KOPT-K1 (cell line): ENCODE measurements around the gene CAPZA2.
A peak's percentile ranks its signal among the peaks of the same experiment; 100 is the strongest.

ENCODE experiments used
- H3K27ac ChIP-seq: fragments of 200-600 bp; sonication (generic); 2 replicates; pipeline ENCODE4 v1.5.1; 2016; ENCODE audit warnings: antibody characterized with exemption, mild to moderate bottlenecking, low read depth, low read length; ENCODE audit not compliant: poor library complexity, severe bottlenecking
- H3K36me3 ChIP-seq: fragments of 200-600 bp; sonication (generic); 2 replicates; pipeline ENCODE4 v1.5.1; 2017; ENCODE audit warnings: antibody characterized with exemption, mild to moderate bottlenecking, low read length, moderate library complexity; ENCODE audit not compliant: insufficient read depth
- H3K9me3 ChIP-seq: fragments of 200-600 bp; sonication (generic); 2 replicates; pipeline ENCODE4 v1.5.1; 2017; ENCODE audit warnings: antibody characterized with exemption, low read length, mild to moderate bottlenecking; ENCODE audit not compliant: insufficient read depth, poor library complexity, severe bottlenecking

The CAPZA2 gene

DNA sequence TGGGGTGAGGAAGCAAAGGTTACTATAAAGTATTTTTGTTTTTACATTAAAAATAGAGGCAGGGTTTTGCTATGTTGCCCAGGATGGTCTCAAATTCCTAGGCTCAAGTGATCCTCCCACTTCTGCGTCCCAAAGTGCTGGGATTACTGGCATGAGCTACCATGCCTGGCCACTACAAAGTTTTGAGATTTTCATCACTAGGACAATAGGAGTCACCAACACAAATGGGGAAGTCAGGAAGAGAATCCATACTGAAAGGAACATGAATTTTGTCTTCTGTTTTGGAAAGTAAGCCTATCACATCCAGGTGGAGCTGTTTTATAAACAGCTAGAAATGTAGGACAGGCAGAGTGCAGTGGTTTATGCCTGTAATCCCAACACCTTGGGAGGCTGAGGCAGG is 20.0 kb upstream of the CAPZA2 start:
- Histone ChIP-seq H3K36me3 (no peaks in the 10 kb centered on the region), H3K9me3 (no peaks in the 10 kb centered on the region), H3K27ac (no peak overlapping the region)

- no peaks in the 10 kb centered on the region for H3K9me3 ChIP-seq
- H3K27ac ChIP-seq = no peak overlapping the region
- H3K36me3 ChIP-seq = no peaks in the 10 kb centered on the region
Observed at GRCh38 chr7:116843378-116843777, 19.0 kb upstream of the CAPZA2 start.

DNA sequence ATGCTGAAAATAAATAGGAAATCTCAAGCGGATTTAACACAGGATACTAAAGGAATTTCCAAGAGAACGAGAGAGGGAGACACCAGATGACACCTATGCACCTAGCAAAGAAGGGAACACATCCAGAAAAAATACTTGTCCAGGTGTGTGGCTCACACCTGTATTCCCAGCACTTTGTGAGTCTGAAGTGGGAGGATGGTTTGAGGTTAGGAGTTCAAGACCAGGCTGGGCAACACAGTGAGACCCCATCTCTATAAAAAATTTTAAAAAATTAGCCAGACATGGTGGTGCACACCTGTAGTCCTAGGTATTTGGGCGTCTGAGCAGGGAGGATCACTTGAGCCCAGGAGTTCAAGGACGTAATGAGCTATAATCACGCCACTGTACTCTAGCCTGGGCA is 11.2 kb upstream of the CAPZA2 start:
- H3K27ac ChIP-seq = no peak overlapping the region
- H3K36me3 ChIP-seq = no peaks in the 10 kb centered on the region
- H3K9me3 ChIP-seq = no peaks in the 10 kb centered on the region

GRCh38 chr7:116851671-116852070 is 10.7 kb upstream of the CAPZA2 start:
- H3K9me3 ChIP-seq = no peaks in the 10 kb centered on the region
- no peaks in the 10 kb centered on the region for H3K36me3 ChIP-seq
- H3K27ac ChIP-seq = no peak overlapping the region

- no peak overlapping the region for H3K27ac ChIP-seq
Observed at GRCh38 chr7:116854132-116854531, 8.3 kb upstream of the CAPZA2 start.

GRCh38 chr7:116857052-116857451 is 5.3 kb upstream of the CAPZA2 start:
- no peaks in the 10 kb centered on the region for H3K36me3 ChIP-seq
- no peaks in the 10 kb centered on the region for H3K9me3 ChIP-seq
- H3K27ac ChIP-seq = no peak overlapping the region

More at GRCh38 chr7:116854132-116854531, 8.3 kb upstream of the CAPZA2 start:
- no peaks in the 10 kb centered on the region for H3K36me3 ChIP-seq
- no peaks in the 10 kb centered on the region for H3K9me3 ChIP-seq

DNA sequence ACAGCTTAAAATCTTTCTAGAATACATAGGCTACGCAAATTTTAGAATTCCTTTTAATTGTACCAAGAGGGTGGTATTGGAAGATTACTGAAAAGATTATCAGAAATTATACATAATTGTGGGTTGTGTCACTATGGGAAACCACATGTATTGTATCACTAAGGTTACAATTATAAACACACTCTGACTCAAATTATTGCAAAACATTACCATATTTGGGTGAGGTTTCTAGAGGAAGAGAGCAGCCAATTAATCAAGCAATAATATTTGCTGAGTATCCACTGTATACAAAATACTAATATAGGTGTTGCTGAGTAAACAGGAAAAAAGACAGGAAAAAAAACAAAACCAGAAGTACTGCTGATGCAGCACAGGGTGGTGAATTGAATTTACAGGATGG is 3.1 kb upstream of the CAPZA2 start:
- Histone ChIP-seq H3K9me3 (no peaks in the 10 kb centered on the region), H3K27ac (no peak overlapping the region), H3K36me3 (no peaks in the 10 kb centered on the region)

DNA sequence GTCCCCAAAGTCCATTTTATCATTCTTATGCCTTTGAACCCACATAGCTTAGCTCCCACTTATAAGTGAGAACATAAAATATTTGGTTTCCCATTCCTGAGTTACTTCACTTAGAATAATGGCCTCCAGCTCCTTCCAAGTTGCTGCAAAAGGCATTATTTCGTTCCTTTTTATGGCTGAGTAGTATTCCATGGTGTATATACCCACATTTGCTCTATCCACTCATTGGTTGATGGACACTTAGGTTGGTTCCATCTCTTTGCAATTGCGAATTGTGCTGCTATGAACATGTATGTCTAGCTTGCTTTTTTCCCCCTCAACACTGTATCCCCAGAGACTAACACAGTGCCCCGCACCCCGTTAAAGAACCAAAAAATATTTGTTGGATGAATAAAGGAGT is 670 bp upstream of the CAPZA2 start:
- Histone ChIP-seq H3K27ac (no peak overlapping the region), H3K36me3 (no peaks in the 10 kb centered on the region), H3K9me3 (no peaks in the 10 kb centered on the region)

GRCh38 chr7:116862951-116863670 is 724 bp downstream of the CAPZA2 start:
- peak overlapping the region; percentile 88 for H3K27ac ChIP-seq
- no peaks in the 10 kb centered on the region for H3K36me3 ChIP-seq

GRCh38 chr7:116863936-116864500 is 1.6 kb downstream of the CAPZA2 start:
- no peaks in the 10 kb centered on the region for H3K9me3 ChIP-seq
- peak overlapping the region; percentile 88 for H3K27ac ChIP-seq
- no peaks in the 10 kb centered on the region for H3K36me3 ChIP-seq

More at GRCh38 chr7:116862951-116863670, 724 bp downstream of the CAPZA2 start:
- no peaks in the 10 kb centered on the region for H3K9me3 ChIP-seq

GRCh38 chr7:116871061-116871700 is 8.8 kb downstream of the CAPZA2 start:
- no peak overlapping the region for H3K27ac ChIP-seq
- no peaks in the 10 kb centered on the region for H3K9me3 ChIP-seq
- peaks cover 23% of the 10 kb centered on the region for H3K36me3 ChIP-seq

DNA sequence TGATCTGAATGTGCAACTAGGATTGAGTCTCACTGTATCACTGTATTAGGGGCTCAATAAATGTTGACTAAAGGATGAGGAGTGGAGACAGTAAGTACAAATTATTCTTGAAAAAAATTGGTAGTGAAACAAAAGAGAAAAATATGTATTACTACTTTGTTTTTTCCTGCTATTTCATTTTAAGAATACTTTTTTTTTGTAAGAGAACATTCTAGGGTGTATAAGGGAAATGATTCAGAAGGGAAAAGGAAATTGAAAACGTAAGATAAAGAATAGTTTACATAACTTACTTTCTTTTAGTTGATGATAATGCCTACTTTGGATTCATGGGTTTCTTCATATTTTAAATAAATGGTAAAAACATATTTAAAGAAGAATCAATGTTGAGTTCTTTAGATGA is 9.6 kb downstream of the CAPZA2 start:
- Histone ChIP-seq H3K27ac (no peak overlapping the region), H3K9me3 (no peaks in the 10 kb centered on the region), H3K36me3 (peaks cover 30% of the 10 kb centered on the region)

- Histone ChIP-seq H3K9me3 (no peaks in the 10 kb centered on the region), H3K27ac (no peak overlapping the region), H3K36me3 (peaks cover 30% of the 10 kb centered on the region)
Observed at GRCh38 chr7:116873619-116874018, 11.2 kb downstream of the CAPZA2 start.

DNA sequence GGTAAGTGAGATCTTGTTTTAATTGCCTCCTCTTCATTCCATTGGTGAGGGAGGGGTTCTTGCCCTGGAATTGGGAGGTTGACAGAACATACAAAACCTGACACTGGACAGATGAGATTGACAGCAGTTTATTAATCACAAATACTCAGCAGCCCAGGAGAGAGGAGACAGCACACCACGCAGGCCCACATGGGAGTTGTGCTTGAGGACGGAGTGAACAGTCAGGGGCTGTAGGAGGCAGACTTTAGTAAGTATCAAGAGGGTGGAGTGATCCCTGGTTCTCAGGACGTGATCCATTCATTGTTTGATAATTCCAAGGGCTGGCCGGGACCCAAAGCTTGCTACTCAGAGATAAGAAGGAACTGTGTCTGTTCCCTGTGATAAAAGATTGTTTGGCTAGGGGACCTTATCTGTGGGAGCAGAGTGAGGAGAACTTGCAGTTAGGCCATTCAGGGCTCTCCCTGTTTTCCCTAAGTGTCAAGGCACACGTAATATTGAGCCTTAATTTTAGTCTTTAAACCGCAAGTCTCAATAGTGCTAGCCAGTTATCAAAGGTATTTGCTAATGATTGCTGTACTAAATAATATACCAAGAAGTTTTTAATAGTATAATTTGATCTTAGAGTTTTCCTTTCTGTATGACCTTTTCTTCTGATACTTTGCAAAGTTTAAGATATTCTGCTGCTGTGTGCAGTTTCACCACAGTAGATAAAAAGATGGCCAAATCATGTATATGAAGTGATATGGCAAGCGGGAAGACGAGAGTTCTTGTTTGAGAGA is 14.5 kb downstream of the CAPZA2 start:
- peaks cover 2% of the 10 kb centered on the region for H3K9me3 ChIP-seq
- peaks cover 29% of the 10 kb centered on the region for H3K36me3 ChIP-seq
- no peak overlapping the region for H3K27ac ChIP-seq
